Measurements from ENCODE around the gene ZDHHC12.

GRCh38 chr9:128750926-128751595 is 27.1 kb upstream of the ZDHHC12 start:
- no peak for TF ChIP-seq POLR2A (IDR thresholded peaks at IDR 0.05)
- TF ChIP-seq EP300 (IDR thresholded peaks at IDR 0.05) = no peak

Measured in tibial nerve (tissue), 3 donors.